Small intestine (tissue), 7 donors: Measurements from ENCODE around the gene DOCK9. TPM values are rescaled to one million over a fixed set of nuclear protein-coding genes. Genes with fewer than 3 reads are reported as not detected.

Source experiments
- DNase-seq, 2 donors: peaks; one replicate each; pipeline versions ENCODE4 v3.0.0 to v3.0.0-alpha.2; 2013
- FAIRE-seq: peaks from 2 replicates; lab custom pipeline; 2012; peaks lifted over from hg19 to GRCh38; lab: Jason Lieb, UNC
- H3K27ac ChIP-seq, 3 donors: one replicate each; pipeline ENCODE4 v1.5.1; 2013; ENCODE audit warnings: low read length in 2 of 3, mild to moderate bottlenecking in 2 of 3, control low read depth in 1 of 3, inconsistent platforms in 1 of 3, low read depth in 1 of 3, moderate library complexity in 1 of 3
- H3K27me3 ChIP-seq, 3 donors: one replicate each; pipeline ENCODE4 v1.6.1; 2013; ENCODE audit warnings: low read length in 3 of 3, inconsistent platforms in 1 of 3; ENCODE audit not compliant: control insufficient read depth in 3 of 3, insufficient read depth in 3 of 3
- H3K36me3 ChIP-seq, 3 donors: one replicate each; pipeline ENCODE4 v1.6.1; 2013; ENCODE audit warnings: low read length in 3 of 3, inconsistent platforms in 1 of 3, low read depth in 1 of 3, mild to moderate bottlenecking in 1 of 3, moderate library complexity in 1 of 3; ENCODE audit not compliant: control insufficient read depth in 3 of 3, insufficient read depth in 2 of 3
- H3K4me1 ChIP-seq, 3 donors: one replicate each; pipeline ENCODE4 v1.6.1; 2013; ENCODE audit warnings: low read length in 2 of 3, inconsistent platforms in 1 of 3, low read depth in 1 of 3, mild to moderate bottlenecking in 1 of 3, moderate library complexity in 1 of 3; ENCODE audit not compliant: control insufficient read depth in 3 of 3, insufficient read depth in 2 of 3
- H3K4me3 ChIP-seq, 3 donors: one replicate each; pipeline ENCODE4 v1.5.1; 2013; ENCODE audit warnings: low read length in 3 of 3, control low read depth in 1 of 3, inconsistent platforms in 1 of 3, low read depth in 1 of 3, mild to moderate bottlenecking in 1 of 3, moderate library complexity in 1 of 3
- H3K9me3 ChIP-seq, 2 donors: one replicate each; pipeline ENCODE4 v1.6.1; 2013; ENCODE audit warnings: low read depth in 1 of 2, low read length in 1 of 2; ENCODE audit not compliant: control insufficient read depth in 2 of 2, insufficient read depth in 1 of 2
- WGBS, 3 donors: extraction: QIAGEN DNeasy Blood & Tissue Kit; methylation state at CpG; one replicate each; pipeline ENCODE4 v1.1.7; 2013; 5-methylcytosine and 5-hydroxymethylcytosine counted together
- polyA plus RNA-seq, 4 donors: library from polyadenylated mRNA; stranded (reverse) in 3 of 4; unstranded in 1 of 4; fragments of 200-250 nt in 3 of 4; fragments of 120-200 nt in 1 of 4; gene quantifications; one replicate each; pipeline versions ENCODE4 v1.2.1 to v1.2.3, GENCODE V29; 2013
- donor health status: healthy with polysubstance abuse.
- donor health status: control.
- donor health status: control.
- donor health status: Bipolar disorder and iron deficiency.
- donor health status: healthy.

Gene DOCK9
- polyA plus RNA-seq, 4 donors: 18.6 to 84.3 (median 37.0) TPM

DNA sequence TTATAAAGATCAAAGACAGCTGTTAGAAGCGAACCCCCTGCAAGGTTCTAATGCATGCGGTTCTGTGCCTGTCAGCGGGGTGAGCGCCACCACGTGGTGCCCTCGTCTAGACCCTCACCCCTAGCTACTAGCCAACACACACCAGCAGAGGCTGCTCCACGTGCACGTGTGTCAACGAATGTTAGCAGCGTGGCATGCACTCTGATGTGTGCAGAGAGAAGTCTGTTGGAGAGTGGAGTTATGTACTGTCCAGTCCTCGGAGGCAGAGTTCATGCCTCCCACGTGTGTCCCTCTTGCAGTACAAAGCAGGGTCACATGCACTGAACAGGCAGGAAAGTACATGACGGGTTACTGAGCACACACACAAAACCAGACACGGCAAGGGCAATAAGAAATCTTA, 150.4 kb downstream of the DOCK9 start:
- Histone ChIP-seq H3K27me3 (no peaks in the 10 kb centered on the region), H3K4me3 (no peak overlapping the region), H3K27ac (no peak overlapping the region), H3K4me1 (peaks cover 3 to 18% (median 9%) of the 10 kb centered on the region in 3 donors), H3K36me3 (peaks cover 2 to 46% (median 11%) of the 10 kb centered on the region in 3 donors), H3K9me3 (no peaks in the 10 kb centered on the region)
- FAIRE-seq: no peak
- 85 to 90% (median 90%) methylated on average over 14 of the region's 14 CpGs for WGBS, 3 donors
- DNase-seq: no peak

DNA sequence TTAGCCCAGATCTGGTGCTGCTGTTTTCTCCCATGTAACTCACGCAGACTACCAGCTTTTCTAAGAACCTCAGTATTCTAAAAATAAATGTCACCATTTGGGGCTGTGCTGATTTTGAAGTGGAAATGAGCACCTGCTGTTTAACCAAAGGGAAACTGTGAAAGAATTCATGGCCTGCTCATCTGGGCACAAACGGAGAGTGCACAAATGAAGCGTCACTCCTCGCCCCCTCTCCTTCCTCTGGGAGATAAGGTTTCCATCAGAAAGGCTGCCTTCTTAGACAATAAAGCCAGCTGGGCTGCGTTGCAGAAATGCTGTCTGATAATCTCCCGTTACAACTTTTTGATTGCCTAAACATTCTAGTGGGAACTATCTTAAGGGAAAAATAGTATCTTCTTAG, 151.7 kb downstream of the DOCK9 start:
- no peaks in the 10 kb centered on the region for H3K9me3 ChIP-seq
- H3K4me3 ChIP-seq: no peak overlapping the region
- no peaks in the 10 kb centered on the region for H3K27me3 ChIP-seq
- H3K27ac ChIP-seq: no peak overlapping the region
- peaks cover 6 to 26% (median 13%) of the 10 kb centered on the region in 3 donors for H3K4me1 ChIP-seq
- peaks cover 2 to 46% (median 11%) of the 10 kb centered on the region in 3 donors for H3K36me3 ChIP-seq
- 55 to 72% (median 60%) methylated on average over 6 of the region's 6 CpGs for WGBS, 3 donors
- no peak for DNase-seq
- no peak for FAIRE-seq

DNA sequence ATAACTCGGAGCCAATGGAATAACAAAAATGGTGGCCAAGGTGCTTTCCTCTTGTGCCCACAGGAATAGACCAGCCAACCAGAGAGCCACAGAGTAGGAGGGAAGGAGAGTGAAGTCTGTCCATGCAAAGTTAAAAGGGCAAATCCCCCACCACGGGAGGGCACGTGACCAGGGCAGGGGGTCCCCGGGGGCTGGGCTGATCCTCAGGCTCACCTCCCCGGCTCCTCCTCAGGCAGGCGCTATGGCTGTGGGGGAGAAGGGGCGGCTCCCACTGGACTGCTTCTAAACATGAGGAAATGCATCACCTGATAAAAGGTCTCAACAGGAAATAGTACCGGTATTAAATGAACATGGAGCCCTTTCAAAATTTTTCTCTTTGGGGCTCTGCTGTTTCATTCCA, 152.2 kb downstream of the DOCK9 start:
- peaks cover 11 to 31% (median 16%) of the 10 kb centered on the region in 3 donors for H3K4me1 ChIP-seq
- H3K4me3 ChIP-seq: no peak overlapping the region
- H3K36me3 ChIP-seq: peaks cover 2 to 50% (median 11%) of the 10 kb centered on the region in 3 donors
- no peaks in the 10 kb centered on the region for H3K27me3 ChIP-seq
- H3K27ac ChIP-seq: no peak overlapping the region
- 66 to 78% (median 75%) methylated on average over 8 of the region's 8 CpGs for WGBS, 3 donors
- no peaks in the 10 kb centered on the region for H3K9me3 ChIP-seq
- DNase-seq (no peak), FAIRE-seq (no peak)

DNA sequence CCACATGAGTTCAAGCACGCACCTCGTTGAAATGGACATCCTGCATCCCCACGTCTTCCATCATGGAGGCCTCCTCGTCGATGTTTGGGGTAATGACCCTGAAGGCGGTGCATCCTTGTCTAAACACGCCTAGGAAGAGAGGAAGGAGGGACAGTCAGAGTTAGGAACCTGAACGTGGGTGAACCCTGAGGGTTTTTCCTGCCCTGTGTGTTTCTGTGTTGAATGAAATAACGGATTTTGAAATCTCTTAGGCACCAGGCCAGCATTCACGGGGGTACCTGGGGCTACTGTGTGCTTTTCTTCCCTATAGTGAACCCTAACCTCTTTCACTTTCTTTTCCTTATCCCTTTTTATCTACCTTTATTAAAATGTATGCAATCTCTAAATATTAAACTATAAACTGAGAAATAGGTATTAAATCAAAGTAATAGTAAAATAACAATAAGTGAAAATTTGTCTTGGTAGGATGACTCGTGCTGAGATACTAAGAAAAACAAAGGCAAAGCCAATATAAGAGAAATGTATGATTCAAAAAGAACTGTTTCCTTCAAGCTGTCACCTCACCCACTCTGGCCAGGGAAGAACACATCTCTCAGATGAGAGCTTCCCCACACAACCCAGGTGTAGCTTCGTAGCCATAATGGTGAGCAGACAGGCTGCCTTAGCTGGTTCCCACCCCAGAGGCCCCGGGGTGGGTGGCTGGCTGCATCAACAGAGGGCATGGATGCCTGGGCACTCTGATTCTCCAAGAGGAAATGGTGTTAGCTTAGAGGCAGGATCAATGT, 153.3 kb downstream of the DOCK9 start:
- Histone ChIP-seq H3K36me3 (peaks cover 2 to 49% (median 11%) of the 10 kb centered on the region in 3 donors), H3K9me3 (no peaks in the 10 kb centered on the region), H3K4me3 (no peak overlapping the region), H3K27ac (no peak overlapping the region), H3K4me1 (peaks cover 12 to 42% (median 16%) of the 10 kb centered on the region in 3 donors), H3K27me3 (no peaks in the 10 kb centered on the region)
- DNase-seq (no peak), FAIRE-seq (no peak)
- WGBS, 3 donors: 70 to 80% (median 71%) methylated on average over 13 of the region's 13 CpGs

DNA sequence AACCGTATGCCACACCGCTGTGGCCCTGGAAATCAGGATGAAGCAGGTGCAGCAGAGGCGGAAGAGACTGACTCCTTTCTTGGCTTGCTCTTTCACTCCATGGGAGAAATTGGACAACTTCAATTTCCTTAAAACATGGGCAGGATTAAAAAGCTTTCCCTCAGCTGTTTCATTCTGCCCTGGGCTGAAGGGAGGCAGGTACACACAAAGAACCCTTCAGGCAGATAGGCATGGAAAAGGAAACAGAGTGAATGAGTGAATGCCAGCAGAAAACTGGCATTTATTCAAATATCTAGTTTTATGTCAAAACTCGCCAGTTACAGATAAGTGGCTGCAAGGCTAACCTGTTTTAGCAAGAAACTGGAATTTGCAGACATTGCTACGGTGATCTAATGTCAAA, 154.4 kb downstream of the DOCK9 start:
- DNase-seq (no peak), FAIRE-seq (no peak)
- H3K27ac ChIP-seq: peak overlapping the region in 1 of 3 donors; percentile 79
- no peaks in the 10 kb centered on the region for H3K27me3 ChIP-seq
- 23 to 72% (median 46%) methylated on average over 5 of the region's 5 CpGs for WGBS, 3 donors
- H3K9me3 ChIP-seq: no peaks in the 10 kb centered on the region
- H3K36me3 ChIP-seq: peaks cover 2 to 47% (median 7%) of the 10 kb centered on the region in 3 donors
- H3K4me1 ChIP-seq: peaks cover 12 to 47% (median 16%) of the 10 kb centered on the region in 3 donors
- H3K4me3 ChIP-seq: no peak overlapping the region

DNA sequence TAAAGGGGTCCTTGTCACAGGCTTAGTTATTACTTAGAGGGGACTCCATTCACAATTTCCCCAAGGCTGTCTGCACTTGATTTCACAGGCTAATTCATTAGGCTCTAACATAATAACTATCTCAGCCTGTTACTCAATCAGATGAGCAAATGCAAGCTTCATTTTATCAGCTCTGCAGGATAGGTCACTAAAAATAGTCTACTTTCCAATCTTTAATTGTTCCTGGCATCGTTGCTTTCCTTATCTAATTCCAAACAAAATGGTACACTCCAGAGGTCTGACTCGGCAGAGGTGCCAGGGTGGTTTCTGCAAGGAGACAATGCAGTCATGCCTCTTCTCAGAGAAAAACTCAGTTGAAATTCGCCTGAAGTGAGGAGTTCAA, 155.6 kb downstream of the DOCK9 start:
- FAIRE-seq (no peak), DNase-seq (no peak)
- Histone ChIP-seq H3K36me3 (peaks cover 2 to 38% (median 7%) of the 10 kb centered on the region in 3 donors), H3K9me3 (no peaks in the 10 kb centered on the region), H3K4me1 (peaks cover 12 to 47% (median 16%) of the 10 kb centered on the region in 3 donors), H3K27me3 (no peaks in the 10 kb centered on the region), H3K4me3 (no peak overlapping the region), H3K27ac (peak overlapping the region; percentile 30 to 82 (median 79))
- WGBS, 3 donors: 8 to 33% (median 24%) methylated on average over 3 of the region's 3 CpGs

DNA sequence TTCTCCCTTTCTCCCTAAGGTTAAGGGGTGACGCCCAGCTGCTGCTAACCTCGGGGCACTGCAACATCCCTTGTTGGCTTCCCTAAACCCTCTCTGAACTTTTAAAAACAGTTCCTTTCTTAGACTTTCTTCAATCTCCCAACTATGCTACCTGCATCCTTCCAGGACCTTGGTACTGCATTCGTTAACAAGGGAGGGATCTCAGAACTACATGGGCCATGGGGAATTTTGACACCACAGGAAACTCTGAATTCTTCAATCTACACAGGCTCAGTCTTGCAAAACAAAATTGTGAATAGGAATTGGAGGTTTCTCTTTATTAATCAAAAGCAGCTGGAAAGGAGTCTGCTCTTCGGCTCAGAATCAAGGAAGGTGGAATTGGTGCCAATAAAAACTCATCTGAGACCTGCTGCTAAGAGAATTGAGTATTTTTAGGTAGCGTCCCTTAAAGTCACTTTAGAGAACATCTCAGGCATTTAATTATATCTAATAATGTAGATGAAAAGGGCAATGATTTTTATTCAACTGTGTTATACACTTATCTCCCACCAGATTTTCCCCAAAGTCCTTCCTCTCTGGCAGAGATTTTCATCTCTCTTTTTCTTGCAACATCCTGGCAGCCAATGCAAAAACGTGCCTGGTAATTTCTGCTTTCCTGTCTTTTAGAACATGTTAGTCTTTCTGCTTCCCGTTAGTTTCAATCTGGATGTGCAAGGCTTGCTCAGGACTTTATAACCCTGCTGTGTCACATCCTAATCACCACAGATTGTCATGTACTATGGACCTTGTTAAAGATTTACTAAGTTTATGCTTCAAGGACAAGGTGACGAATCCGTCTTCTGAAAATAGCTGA, 156.3 kb downstream of the DOCK9 start:
- WGBS, 3 donors: 29 to 51% (median 41%) methylated on average over 9 of the region's 9 CpGs
- H3K27me3 ChIP-seq: no peaks in the 10 kb centered on the region
- H3K27ac ChIP-seq: peak overlapping the region; percentile 55 to 79 (median 69)
- H3K36me3 ChIP-seq: peaks cover 2 to 40% (median 7%) of the 10 kb centered on the region in 3 donors
- FAIRE-seq (peak; percentile 62), DNase-seq (peak; percentile 93 to 96)
- no peaks in the 10 kb centered on the region for H3K9me3 ChIP-seq
- peaks cover 12 to 47% (median 16%) of the 10 kb centered on the region in 3 donors for H3K4me1 ChIP-seq
- H3K4me3 ChIP-seq: no peak overlapping the region

DNA sequence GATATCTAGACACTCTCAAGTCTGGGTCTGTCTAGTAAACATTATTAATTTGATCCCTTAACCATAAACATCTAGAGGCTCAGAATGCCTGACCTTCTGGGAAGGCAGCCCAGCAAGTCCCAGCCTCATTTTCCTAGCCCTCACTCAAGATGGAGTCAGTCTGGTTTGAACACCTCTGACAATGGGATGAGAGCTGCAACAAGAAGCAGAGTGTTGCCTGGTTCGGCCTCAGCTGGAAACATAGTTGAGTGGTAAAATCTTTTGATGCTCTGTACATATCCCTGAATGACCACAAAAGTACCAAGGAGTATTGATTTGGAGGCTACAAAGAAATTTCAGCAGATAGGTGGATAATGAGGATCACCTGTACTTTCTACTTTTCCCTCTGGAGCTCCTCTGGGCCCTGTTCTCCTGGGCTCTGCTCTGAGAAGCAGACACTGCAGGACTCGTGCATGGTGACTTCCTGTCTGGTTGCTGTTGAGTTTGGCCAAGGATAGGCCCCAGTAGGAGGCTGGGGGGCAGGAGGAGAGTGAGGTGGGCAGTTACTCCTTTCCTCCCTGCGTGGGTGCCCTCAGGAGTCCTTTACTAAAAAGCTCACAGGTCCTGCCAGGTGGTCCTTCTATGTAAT, 157.0 kb downstream of the DOCK9 start:
- no peak for DNase-seq
- WGBS, 3 donors: 45 to 60% (median 57%) methylated on average over 3 of the region's 3 CpGs
- FAIRE-seq: no peak
- H3K4me1 ChIP-seq: peaks cover 11 to 45% (median 16%) of the 10 kb centered on the region in 3 donors
- H3K9me3 ChIP-seq: no peaks in the 10 kb centered on the region
- H3K36me3 ChIP-seq: peaks cover 2 to 42% (median 7%) of the 10 kb centered on the region in 3 donors
- H3K27me3 ChIP-seq: no peaks in the 10 kb centered on the region
- H3K4me3 ChIP-seq: no peak overlapping the region
- peak overlapping the region; percentile 55 to 79 (median 69) for H3K27ac ChIP-seq
